ENCODE measurements around the gene TEX261.

- TF ChIP-seq POLR2A (IDR thresholded peaks at IDR 0.05) (no peak), CTCF (IDR thresholded peaks at IDR 0.05) (no peak), POLR2AphosphoS5 (IDR thresholded peaks at IDR 0.05; ENCODE audit: insufficient read depth in 1 of 2, low read depth in 1 of 2) (no peak)
These were observed 32.3 kb downstream of the TEX261 start for GRCh38 chr2:70962211-70962884.
